K562 (cell line): ENCODE data around the gene GLT8D2. TPM values are rescaled to one million over a fixed set of nuclear protein-coding genes. Genes with fewer than 3 reads are reported as not detected.

Source experiments
- ATAC-seq: fragments of 200-7000 bp; cut with Tn5 transposase; 3 replicates; pipeline ENCODE4 v1.9.1; 2020; ENCODE audit warnings: moderate library complexity
- BruUV-seq: library from RNA; stranded (reverse); fragments of 400-500 nt; replicated peaks from 2 replicates; lab custom pipeline; 2021; lab: Mats Ljungman, UMichigan
- CTCF ChIA-PET: fragments of 300-600 bp; formaldehyde crosslinking; extraction: SDS; loops from one replicate; lab custom pipeline; 2021; ENCODE audit warnings: low intra/inter-chr PET ratio; lab: Yijun Ruan, JAX
- POLR2A ChIA-PET: fragments of 300-600, 350-650 bp; sonication (Branson Sonifier 250); formaldehyde crosslinking; extraction: SDS; loops from one replicate; lab custom pipeline; 2021; ENCODE audit warnings: antibody characterized with exemption, inconsistent platforms; lab: Yijun Ruan, JAX
- DNase-seq, 4 experiments: peaks; one replicate each; pipeline versions ENCODE4 v3.0.0 to v3.0.0-alpha.2; 2011 to 2018; ENCODE audit warnings: low spot score in 3 of 4, mixed read lengths in 3 of 4; ENCODE audit errors: extremely low read depth in 1 of 4
- FAIRE-seq: peaks from 2 replicates; lab custom pipeline; 2011; peaks lifted over from hg19 to GRCh38; lab: Jason Lieb, UNC
- H2AFZ ChIP-seq: 2 replicates; pipeline ENCODE4 v1.6.0; 2011; ENCODE audit warnings: low read depth, low read length, control low read depth, inconsistent platforms
- H3K27ac ChIP-seq: fragments of 200-600 bp; 3 replicates; pipeline ENCODE4 v1.8.0; 2011; ENCODE audit warnings: low read depth, mild to moderate bottlenecking, control low read depth, inconsistent platforms, low read length, moderate library complexity, mixed read lengths; ENCODE audit errors: extremely low read depth
- H3K27me3 ChIP-seq, 2 experiments: fragments of 300-600 bp in 1 of 2; 2 replicates in 1 of 2; 3 replicates in 1 of 2; pipeline versions ENCODE4 v1.6.0 to v1.8.0; 2011; ENCODE audit warnings: inconsistent platforms in 2 of 2, low read length in 2 of 2, mild to moderate bottlenecking in 1 of 2, mixed read lengths in 1 of 2, moderate library complexity in 1 of 2; ENCODE audit not compliant: control insufficient read depth in 2 of 2, insufficient read depth in 2 of 2
- H3K36me3 ChIP-seq: fragments of 300-600 bp; 3 replicates; pipeline ENCODE4 v1.8.0; 2011; ENCODE audit warnings: mild to moderate bottlenecking, low read length, inconsistent platforms; ENCODE audit not compliant: control insufficient read depth, insufficient read depth
- H3K4me1 ChIP-seq, 2 experiments: fragments of 200-600 bp in 1 of 2; replicated peaks in 1 of 2; 2 replicates in 1 of 2; 3 replicates in 1 of 2; pipeline versions ENCODE4 v1.5.1 to v1.8.0; 2011; ENCODE audit warnings: inconsistent platforms in 2 of 2, low read length in 2 of 2, mild to moderate bottlenecking in 1 of 2, mixed read lengths in 1 of 2, moderate library complexity in 1 of 2; ENCODE audit not compliant: control insufficient read depth in 2 of 2, insufficient read depth in 2 of 2
- H3K4me2 ChIP-seq: 2 replicates; pipeline ENCODE4 v1.6.1; 2011; ENCODE audit warnings: low read length, control low read depth, inconsistent platforms, mixed read lengths; ENCODE audit not compliant: insufficient read depth
- H3K4me3 ChIP-seq: fragments of 200-600 bp; sonication (generic), shearing (Covaris generic); 2 replicates; pipeline ENCODE4 v1.5.1; 2016; ENCODE audit warnings: control low read depth, inconsistent platforms
- H3K79me2 ChIP-seq: fragments of 200-600 bp; 3 replicates; pipeline ENCODE4 v1.8.0; 2011; ENCODE audit warnings: low read length, inconsistent platforms; ENCODE audit not compliant: control insufficient read depth, insufficient read depth
- H3K9ac ChIP-seq, 2 experiments: 2 replicates each; pipeline versions ENCODE4 v1.6.0 to v1.6.1; 2011; ENCODE audit warnings: low read depth in 2 of 2, low read length in 2 of 2, control low read depth in 1 of 2, inconsistent platforms in 1 of 2, mild to moderate bottlenecking in 1 of 2, mixed read lengths in 1 of 2; ENCODE audit not compliant: insufficient read depth in 1 of 2
- H3K9me1 ChIP-seq: one replicate; pipeline ENCODE4 v1.6.0; 2011; ENCODE audit warnings: inconsistent platforms, mild to moderate bottlenecking, low read length, moderate library complexity; ENCODE audit not compliant: control insufficient read depth, insufficient read depth
- H3K9me3 ChIP-seq: replicated peaks from 2 replicates; pipeline ENCODE4 v1.5.1; 2011; ENCODE audit warnings: low read depth, low read length, inconsistent platforms; ENCODE audit not compliant: control insufficient read depth, insufficient read depth
- H4K20me1 ChIP-seq: replicated peaks from 2 replicates; pipeline ENCODE4 v1.6.1; 2011; ENCODE audit warnings: low read length, inconsistent platforms, mixed read lengths; ENCODE audit not compliant: control insufficient read depth, insufficient read depth
- CHD7 ChIP-seq: fragments of 200-600 bp; sonication (generic); IDR thresholded peaks from one replicate; pipeline ENCODE4 v1.6.1; 2012; ENCODE audit warnings: mild to moderate bottlenecking, low read depth, low read length, inconsistent platforms
- DMBX1 ChIP-seq: fragments of 250-450 bp; sonication (Bioruptor Pico); IDR thresholded peaks from 2 replicates; pipeline ENCODE4 v1.8.0; 2022; ENCODE audit warnings: inconsistent platforms, mild to moderate bottlenecking, moderate library complexity, borderline replicate concordance
- HOXB6 ChIP-seq: fragments of 250-450 bp; sonication (Bioruptor Pico); IDR thresholded peaks from 2 replicates; pipeline ENCODE4 v1.5.1; 2022; ENCODE audit warnings: mild to moderate bottlenecking, borderline replicate concordance
- IFI16 ChIP-seq: fragments of 250-450 bp; sonication (Bioruptor Pico); IDR thresholded peaks from 2 replicates; pipeline ENCODE4 v2.1.2; 2022; ENCODE audit warnings: mild to moderate bottlenecking, inconsistent platforms
- ILF3 ChIP-seq: fragments of 450-650 bp; IDR thresholded peaks from 2 replicates; pipeline ENCODE4 v1.6.1; 2018; ENCODE audit warnings: antibody characterized with exemption, mild to moderate bottlenecking, moderate library complexity, borderline replicate concordance
- NFXL1 ChIP-seq: fragments of 450-650 bp; formaldehyde crosslinking; IDR thresholded peaks from 2 replicates; pipeline ENCODE4 v1.4.0; 2021; ENCODE audit warnings: mild to moderate bottlenecking
- RBM15 ChIP-seq: fragments of 200-400 bp; formaldehyde crosslinking; IDR thresholded peaks from 2 replicates; pipeline ENCODE4 v1.6.1; 2018; ENCODE audit warnings: mild to moderate bottlenecking, low read length, moderate library complexity; ENCODE audit not compliant: insufficient read depth
- SMAD1 ChIP-seq: fragments of 150-350 bp; IDR thresholded peaks from 2 replicates; pipeline ENCODE4 v1.6.1; 2014; ENCODE audit warnings: low read length, low read depth; ENCODE audit not compliant: partially characterized antibody
- TAL1 ChIP-seq: fragments of 450-650 bp; IDR thresholded peaks from 2 replicates; pipeline ENCODE4 v1.6.1; 2016; ENCODE audit warnings: mild to moderate bottlenecking
- ZNF583 ChIP-seq: fragments of 250-450 bp; sonication (Bioruptor Pico); IDR thresholded peaks from 2 replicates; pipeline ENCODE4 v1.4.0; 2020
- WGBS: fragments of 100-300 bp; shearing (Covaris generic); methylation state at CpG from one replicate; pipeline ENCODE4 v1.1.6; 2016; ENCODE audit warnings: low coverage, mixed read lengths; ENCODE audit not compliant: insufficient coverage; ENCODE audit errors: missing lambda C conversion rate; 5-methylcytosine and 5-hydroxymethylcytosine counted together
- in situ Hi-C: fragments of 300-500 bp; cut with MboI; formaldehyde crosslinking; loops from 4 replicates; pipeline ENCODE4 v1.15.0; 2018; ENCODE audit warnings: inconsistent platforms, mixed read lengths
- intact Hi-C: fragments of 100-400 bp; cut with micrococcal nuclease; formaldehyde crosslinking; loops from 2 replicates; pipeline ENCODE4 v1.14.2; 2022
- polyA plus RNA-seq, 8 experiments: library from polyadenylated mRNA; depleted of rRNA in 4 of 8; stranded (reverse) in 5 of 8; unstranded in 3 of 8; fragments of >200 nt; fragmentation: Nextera tagmentation in 2 of 8; fragmentation: Illumina TruSeq in 1 of 8; extraction: Ambion mirVana in 2 of 8; extraction: Trizol in 1 of 8; gene quantifications; 2 replicates each; pipeline versions ENCODE4 v1.2.1 to v1.2.3, GENCODE V29; 2011 to 2014; ENCODE audit warnings: inconsistent platforms in 1 of 8, missing spikeins in 1 of 8
- total RNA-seq, 7 experiments: library from RNA; depleted of rRNA in 6 of 7; stranded (reverse); fragments of >200 nt in 6 of 7; fragmentation: Illumina TruSeq in 2 of 7; extraction: Trizol in 2 of 7; gene quantifications; 2 replicates each; pipeline versions ENCODE4 v1.2.1 to v1.2.3, GENCODE V29; 2011 to 2021; ENCODE audit warnings: low replicate concordance in 1 of 7

GLT8D2 gene
- total and polyA plus RNA-seq, 9 of the 15 experiments (the other 6 are each of a cell fraction or from before 2014, with no cell fraction given): 0.18 to 0.27 (median 0.18) TPM; not detected in 6

- WGBS: 1% methylated on average over 5 of the region's 5 CpGs
- Histone ChIP-seq H3K4me3 (no peak overlapping the region), H3K4me1 (no peaks in the 10 kb centered on the region), H4K20me1 (no peaks in the 10 kb centered on the region), H3K9me3 (no peaks in the 10 kb centered on the region), H3K9ac (no peak overlapping the region), H3K79me2 (no peaks in the 10 kb centered on the region), H3K9me1 (no peaks in the 10 kb centered on the region), H3K27me3 (peaks cover 13 to 20% of the 10 kb centered on the region in 2 experiments; a peak in 4 of 5 replicates), H3K36me3 (no peaks in the 10 kb centered on the region), H3K27ac (no peak overlapping the region), H3K4me2 (no peak overlapping the region), H2AFZ (no peak overlapping the region)
- DNase-seq (no peak), FAIRE-seq (no peak), ATAC-seq (no peak)
- CTCF ChIA-PET: no interaction called here
- in situ Hi-C loops (no loop called here), intact Hi-C loops (no loop called here)
- no TSS peak for BruUV-seq
- POLR2A ChIA-PET: interaction anchor here (0.7 kb wide), 1 partner anchor 14 kb away, joined by 4 read pairs; no protein-coding TSS in a partner anchor
- TF ChIP-seq IFI16 (CRISPR knock-in tag) (no peak), NFXL1 (CRISPR knock-in tag) (no peak), ZNF583 (no peak), TAL1 (no peak), ILF3 (no peak), DMBX1 (CRISPR knock-in tag) (no peak), CHD7 (no peak), HOXB6 (CRISPR knock-in tag) (no peak), SMAD1 (no peak), RBM15 (no peak)
These were observed 23.0 kb downstream of the GLT8D2 start for GRCh38 chr12:104026841-104027599.
